SK-N-SH treated with all-trans-retinoic acid at 6 μM for 48 hours (cell line): ENCODE measurements around the gene PHF11.
"Not testable (repeated sequence)": the region's sequence is repeated elsewhere in the genome, so short reads cannot be mapped to it uniquely, and the experiment has no call there.

ENCODE experiments used
- ATAC-seq: fragments of 200-7000 bp; cut with Tn5 transposase; 3 replicates; pipeline ENCODE4 v1.9.1; 2020; ENCODE audit warnings: mild to moderate bottlenecking, moderate library complexity
- ARNTL ChIP-seq: fragments of 450-650 bp; formaldehyde crosslinking; IDR thresholded peaks from 2 replicates; pipeline ENCODE4 v1.5.0; 2020; ENCODE audit warnings: low read depth, mild to moderate bottlenecking, moderate library complexity, borderline replicate concordance
- BACH2 ChIP-seq: fragments of 250-450 bp; sonication (Bioruptor Pico); IDR thresholded peaks from 2 replicates; pipeline ENCODE4 v1.9.0; 2021; ENCODE audit warnings: mild to moderate bottlenecking, borderline replicate concordance
- CREB5 ChIP-seq: fragments of 250-450 bp; sonication (Bioruptor Pico); IDR thresholded peaks from 2 replicates; pipeline ENCODE4 v1.5.1; 2020; ENCODE audit warnings: low read depth, mild to moderate bottlenecking, moderate library complexity
- CSDC2 ChIP-seq: fragments of 250-450 bp; sonication (Bioruptor Pico); IDR thresholded peaks from 2 replicates; pipeline ENCODE4 v1.5.0; 2020; ENCODE audit warnings: mild to moderate bottlenecking, moderate library complexity
- CSRNP3 ChIP-seq: fragments of 250-450 bp; sonication (Bioruptor Pico); IDR thresholded peaks from 2 replicates; pipeline ENCODE4 v1.5.1; 2021; ENCODE audit warnings: mild to moderate bottlenecking, moderate library complexity
- GLIS3 ChIP-seq: fragments of 250-450 bp; sonication (Bioruptor Pico); IDR thresholded peaks from 2 replicates; pipeline ENCODE4 v1.5.0; 2020; ENCODE audit warnings: mild to moderate bottlenecking, moderate library complexity
- ISL1 ChIP-seq: fragments of 250-450 bp; sonication (Bioruptor Pico); IDR thresholded peaks from 2 replicates; pipeline ENCODE4 v2.1.2; 2022; ENCODE audit warnings: mild to moderate bottlenecking, moderate library complexity
- OSR1 ChIP-seq: fragments of 250-450 bp; sonication (Bioruptor Pico); IDR thresholded peaks from 2 replicates; pipeline ENCODE4 v1.8.0; 2022; ENCODE audit warnings: moderate library complexity, mild to moderate bottlenecking, inconsistent platforms
- PATZ1 ChIP-seq: fragments of 250-450 bp; sonication (Bioruptor Pico); IDR thresholded peaks from 2 replicates; pipeline ENCODE4 v1.8.0; 2020; ENCODE audit warnings: mild to moderate bottlenecking, moderate library complexity, borderline replicate concordance
- TCF4 ChIP-seq: fragments of 250-450 bp; sonication (Bioruptor Pico); IDR thresholded peaks from 2 replicates; pipeline ENCODE4 v1.8.0; 2021; ENCODE audit warnings: mild to moderate bottlenecking, moderate library complexity, borderline replicate concordance
- TOX ChIP-seq: fragments of 250-450 bp; sonication (Bioruptor Pico); IDR thresholded peaks from 2 replicates; pipeline ENCODE4 v1.8.0; 2021; ENCODE audit warnings: mild to moderate bottlenecking, moderate library complexity, borderline replicate concordance
- TSHZ2 ChIP-seq: fragments of 250-450 bp; sonication (Bioruptor Pico); IDR thresholded peaks from 2 replicates; pipeline ENCODE4 v1.5.0; 2020; ENCODE audit warnings: mild to moderate bottlenecking, moderate library complexity
- ZC3H10 ChIP-seq: fragments of 250-450 bp; sonication (Bioruptor Pico); IDR thresholded peaks from 2 replicates; pipeline ENCODE4 v1.5.1; 2021; ENCODE audit warnings: mild to moderate bottlenecking, moderate library complexity
- ZFP30 ChIP-seq: fragments of 450-650 bp; formaldehyde crosslinking; IDR thresholded peaks from 2 replicates; pipeline ENCODE4 v1.5.0; 2022; ENCODE audit warnings: mild to moderate bottlenecking, moderate library complexity
- ZNF565 ChIP-seq: fragments of 450-650 bp; formaldehyde crosslinking; conservative IDR thresholded peaks from 2 replicates; pipeline ENCODE4 v1.5.0; 2020; ENCODE audit warnings: low read depth, mild to moderate bottlenecking, moderate library complexity
- ZNF8 ChIP-seq: fragments of 450-650 bp; formaldehyde crosslinking; IDR thresholded peaks from 2 replicates; pipeline ENCODE4 v1.5.0; 2020; ENCODE audit warnings: mild to moderate bottlenecking, moderate library complexity

The PHF11 gene

GRCh38 chr13:49554387-49554786 is 58.6 kb downstream of the PHF11 start:
- no peak for ATAC-seq
- TF ChIP-seq ISL1 (CRISPR knock-in tag) (no peak), CSDC2 (CRISPR knock-in tag) (no peak), ZNF8 (no peak), TSHZ2 (no peak), GLIS3 (CRISPR knock-in tag) (no peak)

- no peak for TF ChIP-seq CREB5 (CRISPR knock-in tag)
- TF ChIP-seq CSRNP3 (CRISPR knock-in tag), result no peak
- no peak for ATAC-seq
Measured at GRCh38 chr13:49559006-49559405, 63.3 kb downstream of the PHF11 start.

GRCh38 chr13:49560270-49561061 is 64.7 kb downstream of the PHF11 start:
- TF ChIP-seq TOX (CRISPR knock-in tag) (no peak), TSHZ2 (no peak), ARNTL (CRISPR knock-in tag) (no peak), ZNF565 (CRISPR knock-in tag) (no peak), ZFP30 (CRISPR knock-in tag) (no peak), GLIS3 (CRISPR knock-in tag) (no peak), ISL1 (CRISPR knock-in tag) (no peak), OSR1 (CRISPR knock-in tag) (no peak)
- TF ChIP-seq, all 23 proteins: peak for 0
- ATAC-seq, result no peak

GRCh38 chr13:49561062-49561410 is 65.3 kb downstream of the PHF11 start:
- ATAC-seq, result no peak; the same call in 2 of the 3 replicates
- no peak for TF ChIP-seq PATZ1 (CRISPR knock-in tag)
- peak; percentile 19; the same call in 1 of the 2 replicates for TF ChIP-seq ISL1 (CRISPR knock-in tag)

- no peak for TF ChIP-seq ARNTL (CRISPR knock-in tag)
- no peak for TF ChIP-seq PATZ1 (CRISPR knock-in tag)
- no peak for TF ChIP-seq ZNF8
- TF ChIP-seq ZNF565 (CRISPR knock-in tag), result no peak
- TF ChIP-seq CSDC2 (CRISPR knock-in tag), result no peak
- no peak for TF ChIP-seq BACH2 (CRISPR knock-in tag)
- no peak for TF ChIP-seq TCF4 (CRISPR knock-in tag)
- TF ChIP-seq ISL1 (CRISPR knock-in tag), result no peak
- TF ChIP-seq ZC3H10 (CRISPR knock-in tag), result no peak
- TF ChIP-seq ZFP30 (CRISPR knock-in tag), result no peak
- no peak for TF ChIP-seq CSRNP3 (CRISPR knock-in tag)
- ATAC-seq, result no peak
Measured at GRCh38 chr13:49563516-49563915, 67.8 kb downstream of the PHF11 start.

- not testable (repeated sequence) for ATAC-seq
Measured at GRCh38 chr13:49565461-49565860, 69.7 kb downstream of the PHF11 start.
